GM23248 (cell line): ENCODE results near the gene GPS2. TPM values are rescaled to one million over a fixed set of nuclear protein-coding genes. Genes with fewer than 3 reads are reported as not detected.
A peak's percentile ranks its signal among the peaks of the same experiment; 100 is the strongest.

Experiments
- DNase-seq: peaks from one replicate; pipeline ENCODE4 v3.0.0-alpha.2; 2015
- H2AFZ ChIP-seq: fragments of 200-600 bp; sonication (generic); 2 replicates; pipeline ENCODE4 v1.6.1; 2016; ENCODE audit warnings: antibody characterized with exemption
- H3F3A ChIP-seq: fragments of 200-600 bp; sonication (generic); 2 replicates; pipeline ENCODE4 v1.6.1; 2016; ENCODE audit warnings: mild to moderate bottlenecking, antibody characterized with exemption, mixed run types; ENCODE audit not compliant: insufficient read depth
- H3K27ac ChIP-seq: fragments of 200-600 bp; sonication (generic); 2 replicates; pipeline ENCODE4 v1.5.1; 2016; ENCODE audit warnings: mild to moderate bottlenecking
- H3K27me3 ChIP-seq: fragments of 200-600 bp; sonication (generic); replicated peaks from 2 replicates; pipeline ENCODE4 v1.6.1; 2016; ENCODE audit warnings: mild to moderate bottlenecking; ENCODE audit not compliant: insufficient read depth
- H3K36me3 ChIP-seq: fragments of 200-600 bp; sonication (generic); 2 replicates; pipeline ENCODE4 v1.6.1; 2016; ENCODE audit warnings: low read depth, mild to moderate bottlenecking
- H3K4me1 ChIP-seq: fragments of 200-600 bp; sonication (generic); 2 replicates; pipeline ENCODE4 v1.6.1; 2016; ENCODE audit warnings: mild to moderate bottlenecking; ENCODE audit not compliant: insufficient read depth
- H3K4me2 ChIP-seq: fragments of 200-600 bp; sonication (generic); one replicate; pipeline ENCODE4 v1.6.1; 2016; ENCODE audit warnings: mild to moderate bottlenecking; ENCODE audit not compliant: unreplicated experiment
- H3K4me3 ChIP-seq: fragments of 200-600 bp; sonication (generic); 2 replicates; pipeline ENCODE4 v1.5.1; 2016; ENCODE audit warnings: mild to moderate bottlenecking
- H3K79me2 ChIP-seq: fragments of 200-600 bp; sonication (generic); 2 replicates; pipeline ENCODE4 v1.6.1; 2016; ENCODE audit warnings: mild to moderate bottlenecking; ENCODE audit not compliant: insufficient read depth
- H3K9ac ChIP-seq: fragments of 200-600 bp; sonication (generic); 2 replicates; pipeline ENCODE4 v1.6.1; 2016; ENCODE audit warnings: mild to moderate bottlenecking
- H3K9me2 ChIP-seq: fragments of 200-600 bp; sonication (generic); 2 replicates; pipeline ENCODE4 v1.6.1; 2016; ENCODE audit warnings: mixed run types, mild to moderate bottlenecking, moderate library complexity; ENCODE audit not compliant: insufficient read depth
- H3K9me3 ChIP-seq: fragments of 200-600 bp; sonication (generic); one replicate; pipeline ENCODE4 v1.6.1; 2017; ENCODE audit warnings: low read depth
- H4K20me1 ChIP-seq: fragments of 200-600 bp; sonication (generic); 2 replicates; pipeline ENCODE4 v1.6.0; 2016; ENCODE audit not compliant: insufficient read depth
- EZH2 ChIP-seq: fragments of 200-600 bp; sonication (generic); IDR thresholded peaks from 2 replicates; pipeline ENCODE4 v1.6.1; 2018; ENCODE audit warnings: antibody characterized with exemption, mild to moderate bottlenecking; ENCODE audit not compliant: insufficient read depth, poor library complexity, severe bottlenecking
- EZH2phosphoT487 ChIP-seq: fragments of 200-600 bp; sonication (generic); IDR thresholded peaks from 2 replicates; pipeline ENCODE4 v1.6.1; 2018; ENCODE audit warnings: antibody characterized with exemption, moderate library complexity, mild to moderate bottlenecking, low read depth; ENCODE audit not compliant: insufficient read depth
- WGBS, 2 experiments: methylation state at CpG; one replicate each; pipeline ENCODE4 v1.1.6; 2015 to 2017; ENCODE audit warnings: low lambda C conversion rate in 2 of 2, low coverage in 1 of 2; ENCODE audit errors: missing lambda C conversion rate in 2 of 2; 5-methylcytosine and 5-hydroxymethylcytosine counted together
- in situ Hi-C: fragments of 300-500 bp; cut with MboI; formaldehyde crosslinking; loops from 2 replicates; pipeline ENCODE4 v1.15.0; 2020
- polyA plus RNA-seq: library from polyadenylated mRNA; unstranded; fragments of >200 nt; fragmentation: Nextera tagmentation; extraction: Ambion mirVana; gene quantifications from 2 replicates; pipeline ENCODE4 v1.2.1, GENCODE V29; 2016
- total RNA-seq: library from RNA; depleted of rRNA; stranded (reverse); fragments of >200 nt; shearing (Covaris generic); gene quantifications from 2 replicates; pipeline ENCODE4 v1.2.3, GENCODE V29; 2014

GPS2 gene
- total and polyA plus RNA-seq, 2 experiments from 2014 or later: 50.1 to 53.8 TPM

DNA sequence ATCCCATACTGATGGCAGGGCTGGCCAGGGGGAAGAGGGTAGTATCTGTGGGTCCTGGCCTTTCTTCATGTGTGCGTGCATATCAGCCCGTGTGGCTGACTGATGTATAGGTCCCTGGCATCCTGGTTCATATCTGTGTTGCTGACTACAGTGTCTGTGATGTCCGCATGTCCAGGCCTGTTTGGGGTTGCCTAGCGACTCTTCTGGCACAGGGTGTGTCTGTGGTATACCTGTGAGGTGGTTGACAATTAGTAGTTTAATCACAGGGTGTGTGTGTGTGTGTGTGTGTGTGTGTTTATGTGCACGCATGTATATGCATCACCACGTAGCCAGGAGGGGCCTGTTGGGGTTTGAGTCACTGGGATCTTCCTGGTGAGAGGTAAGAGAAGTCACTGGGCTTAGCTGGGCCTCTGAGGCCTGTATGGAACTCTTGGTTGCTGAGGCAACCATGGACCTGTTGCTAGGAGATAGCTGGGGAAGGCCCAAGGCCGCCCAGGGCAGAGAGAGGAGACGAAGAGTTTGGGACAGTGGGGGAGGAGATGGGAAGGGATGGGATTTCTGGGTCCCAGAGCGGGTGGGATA lies 39.2 kb upstream of the GPS2 start:
- H3K9me3 ChIP-seq: no peaks in the 10 kb centered on the region
- peak overlapping the region; percentile 100 for H3K9ac ChIP-seq
- H3K79me2 ChIP-seq: peaks cover 38% of the 10 kb centered on the region
- TF ChIP-seq EZH2phosphoT487 (no peak), EZH2 (no peak)
- no peaks in the 10 kb centered on the region for H4K20me1 ChIP-seq
- peaks cover 26% of the 10 kb centered on the region for H3K4me1 ChIP-seq
- peak overlapping the region; percentile 66 for H3K27ac ChIP-seq
- no peaks in the 10 kb centered on the region for H3K9me2 ChIP-seq
- no peak overlapping the region for H2AFZ ChIP-seq
- H3K4me3 ChIP-seq: peak overlapping the region; percentile 98
- peak overlapping the region; percentile 97 for H3K4me2 ChIP-seq
- no peaks in the 10 kb centered on the region for H3K27me3 ChIP-seq
- peak; percentile 87 for DNase-seq
- 42 to 44% methylated on average over 9 of the region's 9 CpGs for WGBS, 2 experiments
- peaks cover 17% of the 10 kb centered on the region for H3F3A ChIP-seq
- no peaks in the 10 kb centered on the region for H3K36me3 ChIP-seq
- in situ Hi-C loops: no loop called here

DNA sequence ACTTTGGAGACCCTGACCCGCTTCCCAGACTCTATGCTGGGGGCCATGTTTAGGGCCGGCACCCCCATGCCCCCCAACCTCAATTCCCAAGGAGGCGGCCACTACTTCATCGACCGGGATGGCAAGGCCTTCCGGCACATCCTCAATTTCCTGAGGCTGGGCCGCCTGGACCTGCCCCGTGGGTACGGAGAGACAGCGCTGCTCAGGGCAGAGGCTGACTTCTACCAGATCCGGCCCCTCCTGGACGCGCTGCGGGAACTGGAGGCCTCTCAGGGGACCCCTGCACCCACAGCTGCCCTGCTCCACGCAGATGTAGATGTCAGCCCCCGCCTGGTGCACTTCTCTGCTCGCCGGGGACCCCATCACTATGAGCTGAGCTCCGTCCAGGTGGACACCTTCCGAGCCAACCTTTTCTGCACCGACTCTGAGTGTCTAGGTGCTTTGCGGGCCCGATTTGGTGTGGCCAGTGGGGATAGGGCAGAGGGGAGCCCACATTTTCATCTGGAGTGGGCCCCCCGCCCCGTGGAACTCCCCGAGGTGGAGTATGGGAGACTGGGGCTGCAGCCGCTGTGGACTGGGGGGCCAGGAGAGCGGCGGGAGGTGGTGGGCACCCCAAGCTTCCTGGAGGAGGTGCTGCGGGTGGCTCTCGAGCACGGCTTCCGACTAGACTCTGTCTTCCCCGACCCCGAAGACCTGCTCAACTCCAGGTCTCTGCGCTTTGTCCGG lies 37.9 kb upstream of the GPS2 start:
- peak; percentile 49 for DNase-seq
- in situ Hi-C loops: no loop called here
- peak overlapping the region; percentile 100 for H3K9ac ChIP-seq
- H3K4me1 ChIP-seq: peaks cover 37% of the 10 kb centered on the region
- 40 to 47% methylated on average over 28 to 34 of the region's 37 CpGs for WGBS, 2 experiments
- TF ChIP-seq EZH2phosphoT487: no peak
- no peak for TF ChIP-seq EZH2
- peak overlapping the region; percentile 100; the same call in 1 of the 2 replicates for H3K27ac ChIP-seq
- no peaks in the 10 kb centered on the region for H3K9me2 ChIP-seq
- no peaks in the 10 kb centered on the region for H4K20me1 ChIP-seq
- peaks cover 38% of the 10 kb centered on the region for H3K79me2 ChIP-seq
- H3F3A ChIP-seq: peaks cover 17% of the 10 kb centered on the region
- H3K9me3 ChIP-seq: no peaks in the 10 kb centered on the region
- peak overlapping the region; percentile 97 for H3K4me2 ChIP-seq
- no peak overlapping the region for H2AFZ ChIP-seq
- H3K36me3 ChIP-seq: no peaks in the 10 kb centered on the region
- H3K4me3 ChIP-seq: peak overlapping the region; percentile 98
- no peaks in the 10 kb centered on the region for H3K27me3 ChIP-seq

DNA sequence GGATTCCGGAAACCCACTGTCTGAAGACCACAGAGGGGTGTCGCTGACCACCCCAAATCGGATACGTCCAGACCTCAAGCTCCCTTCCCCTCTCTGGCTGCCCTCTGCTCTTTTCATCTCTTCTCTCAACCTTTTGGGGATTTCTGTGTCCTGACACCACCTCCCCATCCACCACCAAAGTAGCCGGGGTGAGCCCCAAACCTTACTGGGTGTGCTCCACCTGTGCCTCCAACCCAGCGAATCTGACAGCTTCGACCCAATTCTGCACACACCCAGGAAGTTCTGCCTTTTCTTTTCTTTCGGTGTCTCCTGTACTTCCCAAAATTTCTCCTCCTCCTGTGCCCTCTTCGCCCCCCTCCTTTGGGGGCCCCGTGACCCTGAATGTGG lies 37.3 kb upstream of the GPS2 start:
- in situ Hi-C loops: no loop called here
- Histone ChIP-seq H3K9ac (peak overlapping the region; percentile 100), H3K9me3 (no peaks in the 10 kb centered on the region), H3F3A (peaks cover 17% of the 10 kb centered on the region), H3K27ac (peak overlapping the region; percentile 100), H3K4me1 (peaks cover 37% of the 10 kb centered on the region), H3K36me3 (no peaks in the 10 kb centered on the region), H3K9me2 (no peaks in the 10 kb centered on the region), H4K20me1 (no peaks in the 10 kb centered on the region), H2AFZ (peak overlapping the region; percentile 66), H3K79me2 (peaks cover 38% of the 10 kb centered on the region), H3K4me2 (peak overlapping the region; percentile 97), H3K4me3 (peak overlapping the region; percentile 98), H3K27me3 (no peaks in the 10 kb centered on the region)
- DNase-seq: no peak
- no peak for TF ChIP-seq EZH2
- no peak for TF ChIP-seq EZH2phosphoT487
- WGBS, 2 experiments: 7 to 11% methylated on average over 10 of the region's 10 CpGs

DNA sequence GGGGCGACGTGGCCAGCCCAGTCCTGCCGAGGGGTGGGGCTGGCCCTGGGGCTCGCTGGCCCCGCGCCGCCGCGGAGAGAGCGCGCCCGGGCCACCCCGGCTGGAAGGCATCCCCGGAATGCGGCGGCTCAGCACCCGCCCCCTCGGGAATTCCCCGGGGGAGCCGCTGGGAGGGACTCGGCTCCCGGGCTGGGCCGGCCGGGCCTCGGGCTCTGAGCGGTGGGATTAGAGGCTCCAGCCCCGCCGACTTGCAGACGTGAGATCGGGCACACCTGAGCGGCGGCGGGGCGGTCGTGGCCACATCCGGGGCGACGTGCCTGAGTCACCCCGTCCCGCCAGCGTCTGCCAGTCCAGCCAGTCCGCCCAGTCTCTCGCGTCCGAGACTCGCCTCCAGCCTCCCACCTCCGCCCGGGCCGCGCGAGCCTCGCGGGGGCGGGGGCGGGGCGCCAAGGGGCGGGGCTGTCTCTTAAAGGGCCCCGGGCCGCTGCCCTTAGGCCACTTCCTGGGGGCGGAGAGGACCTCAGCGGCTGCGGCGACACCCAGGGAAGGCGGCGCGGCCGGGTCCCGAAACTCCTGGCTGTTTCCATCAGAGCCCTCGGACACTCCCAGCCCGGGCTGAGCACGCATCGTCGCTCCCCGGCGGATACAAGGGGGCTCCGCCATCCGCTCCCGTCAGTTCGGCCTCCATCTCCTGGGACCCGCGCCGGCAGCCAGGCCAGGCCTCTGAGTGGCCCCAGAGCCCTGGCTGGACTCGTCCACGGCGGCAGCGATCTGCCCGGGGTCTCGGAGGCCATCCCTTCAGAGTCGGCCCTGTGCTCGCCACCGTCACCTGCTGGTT lies 36.7 kb upstream of the GPS2 start, which contains the start of gene KCTD11:
KCTD11 (plus strand) TSS at position 498 of the 838 bp plus-strand sequence.
- no peaks in the 10 kb centered on the region for H3K27me3 ChIP-seq
- H3F3A ChIP-seq: peaks cover 17% of the 10 kb centered on the region
- H2AFZ ChIP-seq: peak within 1 kb of the TSS; percentile 66
- H3K4me2 ChIP-seq: peak within 1 kb of the TSS; percentile 97
- no peak for TF ChIP-seq EZH2
- TF ChIP-seq EZH2phosphoT487: no peak
- DNase-seq: peak; percentile 96
- 1 to 2% methylated on average over 50 to 82 of the region's 91 CpGs for WGBS, 2 experiments
- H3K9me3 ChIP-seq: no peaks in the 10 kb centered on the region
- H3K79me2 ChIP-seq: peaks cover 38% of the 10 kb centered on the region
- H4K20me1 ChIP-seq: no peaks in the 10 kb centered on the region
- no peaks in the 10 kb centered on the region for H3K9me2 ChIP-seq
- H3K4me1 ChIP-seq: peaks cover 37% of the 10 kb centered on the region
- peak within 1 kb of the TSS; percentile 100 for H3K27ac ChIP-seq
- peak within 1 kb of the TSS; percentile 98 for H3K4me3 ChIP-seq
- H3K36me3 ChIP-seq: no peaks in the 10 kb centered on the region
- in situ Hi-C loops: no loop called here
- peak within 1 kb of the TSS; percentile 100 for H3K9ac ChIP-seq
